PFSK-1 (cell line): ENCODE data around the gene ADRM1.

Experiments
- FOXP2 ChIP-seq: optimal IDR thresholded peaks from 2 replicates; pipeline ENCODE3; 2011; ENCODE audit warnings: borderline replicate concordance, control low read depth, inconsistent platforms; ENCODE audit not compliant: insufficient read depth; ENCODE audit errors: extremely low read length, extremely low read depth
- POLR2AphosphoS5 ChIP-seq: IDR thresholded peaks from 2 replicates; pipeline ENCODE4 v1.6.1; 2012; ENCODE audit warnings: low read depth, mild to moderate bottlenecking, control low read depth, low read length, moderate library complexity
- SIN3A ChIP-seq: IDR thresholded peaks from 2 replicates; pipeline ENCODE4 v1.6.1; 2012; ENCODE audit warnings: mild to moderate bottlenecking, low read length, moderate library complexity, borderline replicate concordance; ENCODE audit not compliant: insufficient read depth
- TAF1 ChIP-seq: IDR thresholded peaks from 2 replicates; pipeline ENCODE4 v1.6.1; 2012; ENCODE audit warnings: low read length, control low read depth, borderline replicate concordance; ENCODE audit not compliant: insufficient read depth
- TF ChIP-seq, protein P1 (sequence below), 2 experiments: IDR thresholded peaks; 2 replicates each; pipeline versions ENCODE4 v1.6.1 to v1.8.0; 2011 to 2012; ENCODE audit warnings: low read depth in 2 of 2, low read length in 2 of 2, control low read depth in 1 of 2, inconsistent platforms in 1 of 2, mild to moderate bottlenecking in 1 of 2, moderate library complexity in 1 of 2; ENCODE audit not compliant: insufficient read depth in 1 of 2

ADRM1 gene

DNA sequence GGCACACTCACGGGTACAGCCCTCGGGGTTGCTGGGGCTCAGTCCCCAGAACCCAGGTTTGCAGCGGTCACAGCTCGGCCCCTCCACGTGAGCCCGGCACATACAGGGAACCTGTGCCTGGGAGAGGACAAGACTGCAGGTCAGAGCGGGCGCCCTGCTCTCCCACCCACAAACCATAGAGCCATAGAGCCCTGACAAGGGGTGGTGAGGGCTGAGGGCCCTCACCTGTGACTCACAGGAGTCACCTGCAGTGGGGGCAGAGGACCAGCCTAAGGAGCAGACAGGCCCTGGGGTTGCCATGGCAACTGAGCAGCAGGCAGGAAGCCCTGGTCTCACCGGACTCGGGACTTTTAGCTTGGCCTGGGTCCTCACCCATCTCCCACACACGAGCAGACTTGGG is 33.5 kb downstream of the ADRM1 start:
- TF ChIP-seq POLR2AphosphoS5 (no peak), FOXP2 (no peak), TAF1 (no peak), SIN3A (no peak)
- TF ChIP-seq, protein P1, sequence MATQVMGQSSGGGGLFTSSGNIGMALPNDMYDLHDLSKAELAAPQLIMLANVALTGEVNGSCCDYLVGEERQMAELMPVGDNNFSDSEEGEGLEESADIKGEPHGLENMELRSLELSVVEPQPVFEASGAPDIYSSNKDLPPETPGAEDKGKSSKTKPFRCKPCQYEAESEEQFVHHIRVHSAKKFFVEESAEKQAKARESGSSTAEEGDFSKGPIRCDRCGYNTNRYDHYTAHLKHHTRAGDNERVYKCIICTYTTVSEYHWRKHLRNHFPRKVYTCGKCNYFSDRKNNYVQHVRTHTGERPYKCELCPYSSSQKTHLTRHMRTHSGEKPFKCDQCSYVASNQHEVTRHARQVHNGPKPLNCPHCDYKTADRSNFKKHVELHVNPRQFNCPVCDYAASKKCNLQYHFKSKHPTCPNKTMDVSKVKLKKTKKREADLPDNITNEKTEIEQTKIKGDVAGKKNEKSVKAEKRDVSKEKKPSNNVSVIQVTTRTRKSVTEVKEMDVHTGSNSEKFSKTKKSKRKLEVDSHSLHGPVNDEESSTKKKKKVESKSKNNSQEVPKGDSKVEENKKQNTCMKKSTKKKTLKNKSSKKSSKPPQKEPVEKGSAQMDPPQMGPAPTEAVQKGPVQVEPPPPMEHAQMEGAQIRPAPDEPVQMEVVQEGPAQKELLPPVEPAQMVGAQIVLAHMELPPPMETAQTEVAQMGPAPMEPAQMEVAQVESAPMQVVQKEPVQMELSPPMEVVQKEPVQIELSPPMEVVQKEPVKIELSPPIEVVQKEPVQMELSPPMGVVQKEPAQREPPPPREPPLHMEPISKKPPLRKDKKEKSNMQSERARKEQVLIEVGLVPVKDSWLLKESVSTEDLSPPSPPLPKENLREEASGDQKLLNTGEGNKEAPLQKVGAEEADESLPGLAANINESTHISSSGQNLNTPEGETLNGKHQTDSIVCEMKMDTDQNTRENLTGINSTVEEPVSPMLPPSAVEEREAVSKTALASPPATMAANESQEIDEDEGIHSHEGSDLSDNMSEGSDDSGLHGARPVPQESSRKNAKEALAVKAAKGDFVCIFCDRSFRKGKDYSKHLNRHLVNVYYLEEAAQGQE (IDR thresholded peaks at IDR 0.05; ENCODE audit: insufficient read depth in 1 of 2, low read depth in 2 of 2, low read length in 2 of 2): no peak

DNA sequence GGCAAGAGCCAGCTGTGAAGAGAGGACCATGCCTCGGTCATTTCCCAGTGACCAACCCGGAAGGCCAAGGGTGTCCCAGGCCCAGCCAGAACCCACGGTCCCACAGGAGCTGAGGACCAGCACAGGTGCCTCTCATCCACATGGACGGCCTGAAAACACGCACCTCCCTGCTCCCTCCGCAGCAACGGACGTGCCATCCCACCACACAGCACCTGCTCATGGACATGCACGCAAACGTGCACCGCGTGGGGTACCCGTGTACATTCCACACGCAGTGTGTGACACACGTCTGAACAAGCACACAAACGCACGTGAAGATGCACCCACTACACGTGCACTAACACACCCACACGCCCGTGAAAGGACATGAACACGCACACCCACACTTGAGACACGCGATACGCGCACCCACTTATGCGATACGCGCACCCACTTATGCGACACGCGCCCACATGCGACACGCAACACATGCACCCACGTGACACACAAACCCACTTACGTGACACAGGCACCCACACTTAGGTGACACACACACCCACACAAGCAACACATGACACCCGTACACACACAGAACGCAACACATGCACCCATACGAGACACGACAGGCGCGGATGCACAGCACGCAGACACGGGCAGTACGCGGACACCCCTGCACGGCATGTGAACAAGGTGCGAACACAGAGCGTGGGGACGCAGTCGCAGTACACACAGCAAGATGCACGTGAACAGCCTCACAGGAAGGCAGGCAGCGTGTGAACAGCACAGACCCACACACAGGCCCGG is 34.2 kb downstream of the ADRM1 start:
- TF ChIP-seq SIN3A: no peak
- no peak for TF ChIP-seq TAF1
- TF ChIP-seq FOXP2: no peak
- TF ChIP-seq POLR2AphosphoS5: no peak
- TF ChIP-seq, protein P1 (IDR thresholded peaks at IDR 0.05; ENCODE audit: insufficient read depth in 1 of 2, low read depth in 2 of 2, low read length in 2 of 2): no peak

- TF ChIP-seq SIN3A: no peak
- TF ChIP-seq TAF1: no peak
- no peak for TF ChIP-seq FOXP2
- TF ChIP-seq, protein P1 (IDR thresholded peaks at IDR 0.05; ENCODE audit: insufficient read depth in 1 of 2, low read depth in 2 of 2, low read length in 2 of 2): no peak
- TF ChIP-seq POLR2AphosphoS5: no peak
Observed at GRCh38 chr20:62337558-62338293, 34.9 kb downstream of the ADRM1 start.

GRCh38 chr20:62338294-62338620 is 35.5 kb downstream of the ADRM1 start:
- no peak for TF ChIP-seq SIN3A
- no peak for TF ChIP-seq POLR2AphosphoS5
- no peak for TF ChIP-seq FOXP2
- TF ChIP-seq, protein P1 (IDR thresholded peaks at IDR 0.05; ENCODE audit: insufficient read depth in 1 of 2, low read depth in 2 of 2, low read length in 2 of 2): no peak
- TF ChIP-seq TAF1: no peak
